Body of pancreas (tissue), 4 donors: ENCODE results near the gene PGAM1.

ENCODE experiments used
- POLR2A ChIP-seq, 3 donors: fragments of 450-650 bp; IDR thresholded peaks; one replicate each; pipeline ENCODE4 v1.6.1; 2016; ENCODE audit warnings: antibody characterized with exemption in 3 of 3, mild to moderate bottlenecking in 2 of 3
- TF ChIP-seq, protein P1 (sequence below), 7 experiments: fragments of 450-650 bp in 4 of 7; fragments of 200-600 bp in 3 of 7; sonication (generic) in 3 of 7; IDR thresholded peaks; one replicate each; pipeline ENCODE4 v1.5.1; 2016 to 2019; ENCODE audit warnings: antibody characterized with exemption in 7 of 7

GRCh38 chr10:97474918-97475317 lies 48.9 kb downstream of the PGAM1 start:
- TF ChIP-seq, protein P1, sequence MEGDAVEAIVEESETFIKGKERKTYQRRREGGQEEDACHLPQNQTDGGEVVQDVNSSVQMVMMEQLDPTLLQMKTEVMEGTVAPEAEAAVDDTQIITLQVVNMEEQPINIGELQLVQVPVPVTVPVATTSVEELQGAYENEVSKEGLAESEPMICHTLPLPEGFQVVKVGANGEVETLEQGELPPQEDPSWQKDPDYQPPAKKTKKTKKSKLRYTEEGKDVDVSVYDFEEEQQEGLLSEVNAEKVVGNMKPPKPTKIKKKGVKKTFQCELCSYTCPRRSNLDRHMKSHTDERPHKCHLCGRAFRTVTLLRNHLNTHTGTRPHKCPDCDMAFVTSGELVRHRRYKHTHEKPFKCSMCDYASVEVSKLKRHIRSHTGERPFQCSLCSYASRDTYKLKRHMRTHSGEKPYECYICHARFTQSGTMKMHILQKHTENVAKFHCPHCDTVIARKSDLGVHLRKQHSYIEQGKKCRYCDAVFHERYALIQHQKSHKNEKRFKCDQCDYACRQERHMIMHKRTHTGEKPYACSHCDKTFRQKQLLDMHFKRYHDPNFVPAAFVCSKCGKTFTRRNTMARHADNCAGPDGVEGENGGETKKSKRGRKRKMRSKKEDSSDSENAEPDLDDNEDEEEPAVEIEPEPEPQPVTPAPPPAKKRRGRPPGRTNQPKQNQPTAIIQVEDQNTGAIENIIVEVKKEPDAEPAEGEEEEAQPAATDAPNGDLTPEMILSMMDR (IDR thresholded peaks at IDR 0.05), result no peak
- no peak for TF ChIP-seq POLR2A (IDR thresholded peaks at IDR 0.05)
